OCI-LY7 (cell line): Measurements from ENCODE around the gene SPDYE3. TPM values are rescaled to one million over a fixed set of nuclear protein-coding genes. Genes with fewer than 3 reads are reported as not detected.
"Not testable (repeated sequence)": the region's sequence is repeated elsewhere in the genome, so short reads cannot be mapped to it uniquely, and the experiment has no call there.

Source experiments
- Bru-seq: library from RNA; stranded (reverse); fragments of 400-500 nt; gene quantifications from one replicate; lab custom pipeline; 2021; lab: Mats Ljungman, UMichigan
- BruChase-seq, 2 experiments: library from RNA; stranded (reverse); fragments of 400-500 nt; gene quantifications; one replicate each; lab custom pipeline; 2021; lab: Mats Ljungman, UMichigan
- BruUV-seq: library from RNA; stranded (reverse); fragments of 400-500 nt; replicated peaks from 2 replicates; lab custom pipeline; 2021; lab: Mats Ljungman, UMichigan
- CTCF ChIA-PET: fragments of 300-600 bp; sonication (Branson Sonifier 250); formaldehyde crosslinking; loops from one replicate; lab custom pipeline; 2022; ENCODE audit warnings: antibody characterized with exemption; ENCODE audit not compliant: unreplicated experiment; lab: Charles Lee
- POLR2A ChIA-PET: fragments of 300-600 bp; sonication (Branson Sonifier 250); formaldehyde crosslinking; loops from one replicate; lab custom pipeline; 2022; ENCODE audit warnings: antibody characterized with exemption; lab: Charles Lee
- DNase-seq: peaks from one replicate; pipeline ENCODE4 v3.0.0-alpha.2; 2015; ENCODE audit warnings: low spot score
- H2AFZ ChIP-seq: fragments of 200-600 bp; sonication (generic), shearing (Covaris generic); 2 replicates; pipeline ENCODE4 v1.6.1; 2014; ENCODE audit warnings: mild to moderate bottlenecking, antibody characterized with exemption, low read length, moderate library complexity
- H3K27ac ChIP-seq: fragments of 200-600 bp; sonication (generic); 2 replicates; pipeline ENCODE4 v1.5.1; 2014; ENCODE audit warnings: mixed run types, low read depth, mild to moderate bottlenecking, moderate library complexity, low read length, inconsistent platforms; ENCODE audit not compliant: poor library complexity, severe bottlenecking
- H3K36me3 ChIP-seq: fragments of 200-600 bp; sonication (generic); 2 replicates; pipeline ENCODE4 v1.6.1; 2014; ENCODE audit warnings: mild to moderate bottlenecking, antibody characterized with exemption, low read length, moderate library complexity, mixed read lengths; ENCODE audit not compliant: insufficient read depth
- H3K4me1 ChIP-seq: fragments of 200-600 bp; sonication (generic); 2 replicates; pipeline ENCODE4 v1.5.1; 2014; ENCODE audit warnings: mild to moderate bottlenecking, low read length; ENCODE audit not compliant: insufficient read depth, poor library complexity, severe bottlenecking
- H3K4me2 ChIP-seq: fragments of 200-600 bp; sonication (generic); 2 replicates; pipeline ENCODE4 v1.6.1; 2014; ENCODE audit warnings: mild to moderate bottlenecking, low read length
- H3K4me3 ChIP-seq: fragments of 200-600 bp; sonication (generic); 2 replicates; pipeline ENCODE4 v1.5.1; 2014; ENCODE audit warnings: mild to moderate bottlenecking, low read depth, low read length; ENCODE audit not compliant: poor library complexity, severe bottlenecking
- H3K79me2 ChIP-seq: fragments of 200-600 bp; sonication (generic); 2 replicates; pipeline ENCODE4 v1.6.1; 2016; ENCODE audit warnings: low read depth, mild to moderate bottlenecking, low read length, moderate library complexity, mixed read lengths; ENCODE audit not compliant: insufficient read depth
- H3K9me2 ChIP-seq: fragments of 200-600 bp; sonication (generic); 2 replicates; pipeline ENCODE4 v1.6.1; 2016; ENCODE audit warnings: mild to moderate bottlenecking, low read length, mixed read lengths; ENCODE audit not compliant: insufficient read depth
- H3K9me3 ChIP-seq: fragments of 200-600 bp; sonication (generic); 2 replicates; pipeline ENCODE4 v1.6.1; 2014; ENCODE audit warnings: mild to moderate bottlenecking, mixed run types, low read length, mixed read lengths
- H4K20me1 ChIP-seq: fragments of 200-600 bp; sonication (generic); 2 replicates; pipeline ENCODE4 v1.6.1; 2014; ENCODE audit warnings: mild to moderate bottlenecking, antibody characterized with exemption, low read length, moderate library complexity, mixed read lengths; ENCODE audit not compliant: insufficient read depth
- intact Hi-C: fragments of 100-400 bp; cut with micrococcal nuclease; formaldehyde crosslinking; loops from one replicate; pipeline ENCODE4 v1.10.0; 2022; ENCODE audit not compliant: unreplicated experiment
- long read RNA-seq: library from polyadenylated mRNA; stranded (forward); transcript quantifications from one replicate; pipeline ENCODE4 v2.0.0, GENCODE V29; 2022
- total RNA-seq, 2 experiments: library from RNA; depleted of rRNA in 1 of 2; stranded (reverse); fragments of >200 nt in 1 of 2; shearing (Covaris generic) in 1 of 2; gene quantifications; 2 replicates each; pipeline ENCODE4 v1.2.3, GENCODE V29; 2014 to 2022

Gene SPDYE3, protein sequence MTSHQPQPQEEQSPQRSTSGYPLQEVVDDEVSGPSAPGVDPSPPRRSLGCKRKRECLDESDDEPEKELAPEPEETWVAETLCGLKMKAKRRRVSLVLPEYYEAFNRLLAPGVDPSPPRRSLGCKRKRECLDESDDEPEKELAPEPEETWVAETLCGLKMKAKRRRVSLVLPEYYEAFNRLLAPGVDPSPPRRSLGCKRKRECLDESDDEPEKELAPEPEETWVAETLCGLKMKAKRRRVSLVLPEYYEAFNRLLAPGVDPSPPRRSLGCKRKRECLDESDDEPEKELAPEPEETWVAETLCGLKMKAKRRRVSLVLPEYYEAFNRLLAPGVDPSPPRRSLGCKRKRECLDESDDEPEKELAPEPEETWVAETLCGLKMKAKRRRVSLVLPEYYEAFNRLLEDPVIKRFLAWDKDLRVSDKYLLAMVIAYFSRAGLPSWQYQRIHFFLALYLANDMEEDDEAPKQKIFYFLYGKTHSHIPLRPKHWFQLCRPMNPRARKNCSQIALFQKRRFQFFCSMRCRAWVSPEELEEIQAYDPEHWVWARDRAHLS
- total RNA-seq (2014; rRNA removed; shearing (Covaris generic)) (not detected in 2 replicates), total RNA-seq (2022) (not detected in 2 replicates), Bru-seq, nascent RNA (percentile 11 among the genes with signal in this experiment), BruChase-seq, experiment 1, labeled RNA remaining after a 6-hour chase (percentile 15 among the genes with signal in this experiment), BruChase-seq, experiment 2, labeled RNA remaining after a 2-hour chase (not detected)
- long read RNA-seq, partial matches to known transcripts, result 0 of 125 reads
- long read RNA-seq, other reads (novel, unspliced or antisense), result 125 of 125 reads

DNA sequence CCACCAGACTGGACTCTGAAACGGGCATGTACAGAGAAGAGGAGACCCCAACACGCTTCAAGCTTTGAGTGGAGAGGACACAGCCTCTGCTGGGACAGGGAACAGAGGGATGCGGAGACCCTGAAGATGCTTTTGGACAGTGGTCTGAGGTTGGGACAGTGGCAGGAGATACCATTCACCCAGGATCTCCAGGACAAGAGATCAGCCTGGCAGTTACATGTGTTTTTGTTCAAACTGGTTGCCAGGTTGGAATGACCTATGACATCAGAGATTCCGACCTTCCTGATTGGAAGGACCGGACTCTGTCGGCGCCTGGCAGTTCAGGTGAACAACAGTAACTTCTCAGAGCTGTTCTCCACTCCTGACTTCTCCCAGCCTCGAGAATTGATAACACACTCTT, at the start of gene SPDYE3:
SPDYE3 (plus strand) TSS at position 301 of the 400 bp plus-strand sequence. CDS start 184 bp downstream, outside the sequence.
- H3K4me1 ChIP-seq, H3K9me3 ChIP-seq, H3K9me2 ChIP-seq, H4K20me1 ChIP-seq, H3K27ac ChIP-seq, H3K4me2 ChIP-seq, BruUV-seq, H3K36me3 ChIP-seq, H3K79me2 ChIP-seq, H3K4me3 ChIP-seq, H2AFZ ChIP-seq, DNase-seq, POLR2A ChIA-PET, intact Hi-C loops: not testable (repeated sequence)
- CTCF ChIA-PET, result interaction anchor here (0.6 kb wide), 1 partner anchor 158 kb away, joined by 3 read pairs; the partner anchor contains the start of gene LAMTOR4

DNA sequence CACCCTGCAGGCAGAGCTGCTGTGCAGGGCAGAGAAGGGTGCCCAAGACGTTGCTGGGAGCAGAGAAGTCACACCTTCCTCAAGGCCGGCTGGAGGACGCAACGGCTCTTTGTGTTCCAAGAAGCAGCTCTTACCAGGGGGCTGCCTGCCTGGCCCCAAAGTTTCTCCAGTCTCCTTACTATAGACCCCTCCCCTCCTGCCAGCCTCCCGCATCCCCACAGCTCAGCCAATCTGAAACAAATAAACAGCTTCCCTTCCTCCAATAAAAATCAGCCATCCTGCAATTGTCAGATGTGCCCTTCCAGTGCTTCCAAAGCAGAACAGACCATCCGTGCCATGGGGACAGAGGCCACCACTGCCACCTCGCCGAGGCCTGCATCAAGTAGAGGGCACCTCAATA, 47.5 kb upstream of the SPDYE3 start:
- POLR2A ChIA-PET, BruUV-seq, intact Hi-C loops: not testable (repeated sequence)

GRCh38 chr7:100262896-100263295, 44.6 kb upstream of the SPDYE3 start:
- H3K36me3 ChIP-seq, H3K4me3 ChIP-seq, H2AFZ ChIP-seq, H3K9me3 ChIP-seq, H3K27ac ChIP-seq, intact Hi-C loops, H3K4me2 ChIP-seq, CTCF ChIA-PET, H3K4me1 ChIP-seq, H3K9me2 ChIP-seq, DNase-seq, BruUV-seq, H4K20me1 ChIP-seq, H3K79me2 ChIP-seq, POLR2A ChIA-PET: not testable (repeated sequence)

More for the DNA sequence above, 47.5 kb upstream of the SPDYE3 start:
- H3K4me1 ChIP-seq, H3K36me3 ChIP-seq, H3K9me3 ChIP-seq, H3K4me3 ChIP-seq, DNase-seq, H4K20me1 ChIP-seq, H3K27ac ChIP-seq, H3K4me2 ChIP-seq, H3K9me2 ChIP-seq, H2AFZ ChIP-seq, CTCF ChIA-PET, H3K79me2 ChIP-seq: not testable (repeated sequence)

- H3K4me1 ChIP-seq, H3K27ac ChIP-seq, intact Hi-C loops, BruUV-seq, H3K36me3 ChIP-seq, H3K79me2 ChIP-seq, CTCF ChIA-PET, DNase-seq, H4K20me1 ChIP-seq, H3K9me3 ChIP-seq, POLR2A ChIA-PET, H3K4me3 ChIP-seq, H3K4me2 ChIP-seq, H3K9me2 ChIP-seq, H2AFZ ChIP-seq: not testable (repeated sequence)
These were observed 43.3 kb upstream of the SPDYE3 start for GRCh38 chr7:100264223-100264622.

DNA sequence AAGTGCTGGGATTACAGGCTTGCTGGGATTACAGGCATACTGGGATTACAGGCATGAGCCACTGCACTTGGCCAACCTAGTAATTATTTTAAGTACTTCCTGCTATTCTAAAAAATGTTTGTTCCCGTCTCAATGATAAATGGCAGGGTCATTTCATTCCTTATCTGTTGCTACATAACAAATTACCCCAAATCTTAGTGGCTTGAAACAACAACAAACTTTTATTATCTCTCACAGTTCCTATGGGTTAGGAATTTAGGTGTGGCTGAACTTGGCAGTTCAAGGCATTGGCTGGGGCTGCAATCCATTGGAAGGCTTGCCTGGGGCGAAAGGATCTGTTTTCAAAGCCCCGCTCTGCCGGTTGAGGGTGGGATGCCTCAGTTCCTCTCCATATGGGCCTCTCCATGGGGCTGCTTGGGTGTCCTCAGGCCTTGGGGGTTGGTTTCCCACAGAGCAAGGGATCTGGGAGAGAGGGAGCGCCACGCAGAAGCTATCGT, 42.8 kb upstream of the SPDYE3 start:
- BruUV-seq, H3K27ac ChIP-seq, H3K9me3 ChIP-seq, H3K4me1 ChIP-seq, H3K79me2 ChIP-seq, POLR2A ChIA-PET, H3K9me2 ChIP-seq, CTCF ChIA-PET, H3K4me2 ChIP-seq, intact Hi-C loops, H3K4me3 ChIP-seq, H2AFZ ChIP-seq, DNase-seq, H3K36me3 ChIP-seq, H4K20me1 ChIP-seq: not testable (repeated sequence)

DNA sequence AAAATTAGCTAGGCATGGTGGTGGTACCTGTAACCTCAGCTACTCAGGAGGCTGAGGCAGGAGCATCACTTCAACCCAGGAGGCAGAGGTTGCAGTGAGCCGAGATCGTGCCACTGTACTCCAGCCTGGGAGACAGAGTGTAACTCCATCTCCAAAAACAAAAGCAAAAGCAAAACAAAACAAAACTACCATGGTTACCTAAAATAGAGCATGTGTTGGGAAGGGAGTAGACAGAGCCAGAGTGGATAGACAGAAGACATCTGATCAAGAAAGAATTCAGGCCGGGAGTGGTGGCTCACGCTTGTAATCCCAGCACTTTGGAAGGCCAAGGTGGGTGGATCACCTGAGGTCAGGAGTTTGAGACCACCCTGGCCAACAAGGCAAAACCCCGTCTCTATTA, 41.7 kb upstream of the SPDYE3 start:
- H3K27ac ChIP-seq, H3K36me3 ChIP-seq, H3K4me2 ChIP-seq, H3K79me2 ChIP-seq, H3K4me3 ChIP-seq, H4K20me1 ChIP-seq, CTCF ChIA-PET, H2AFZ ChIP-seq, intact Hi-C loops, H3K9me3 ChIP-seq, H3K9me2 ChIP-seq, DNase-seq, BruUV-seq: not testable (repeated sequence)
- POLR2A ChIA-PET, result interaction anchor here (0.6 kb wide), 1 partner anchor 12 kb away, joined by 4 read pairs; no protein-coding TSS in a partner anchor
- peaks cover 11% of the 10 kb centered on the region for H3K4me1 ChIP-seq
